HG03469 (cell line): ENCODE measurements around the gene TTC27.
"Not testable (repeated sequence)": the region's sequence is repeated elsewhere in the genome, so short reads cannot be mapped to it uniquely, and the experiment has no call there.

ENCODE experiments used
- ATAC-seq: cut with Tn5 transposase; IDR thresholded peaks from one replicate; pipeline ENCODE4 v1.9.1; 2021; ENCODE audit warnings: mild to moderate bottlenecking, moderate library complexity, moderate number of reproducible peaks; ENCODE audit not compliant: unreplicated experiment

The TTC27 gene

DNA sequence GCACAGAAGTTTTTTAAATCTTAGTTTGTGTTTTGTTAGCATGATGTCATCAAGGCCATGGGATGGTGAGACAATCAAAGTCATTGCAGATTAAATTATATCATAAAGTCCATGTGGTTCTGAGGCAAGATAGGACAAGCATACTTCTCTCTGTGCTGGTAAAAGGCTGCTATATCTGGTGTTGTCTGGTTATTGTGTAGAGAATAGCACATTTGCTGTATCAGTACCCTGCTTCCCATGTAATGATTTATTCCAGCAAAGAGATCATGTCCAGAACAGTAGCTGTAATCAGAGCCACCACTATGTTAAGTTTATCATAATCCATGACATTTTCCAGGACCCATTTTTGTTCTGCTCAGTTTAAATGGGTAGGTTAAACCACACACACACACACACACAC lies 123.0 kb downstream of the TTC27 start:
- ATAC-seq = no peak

DNA sequence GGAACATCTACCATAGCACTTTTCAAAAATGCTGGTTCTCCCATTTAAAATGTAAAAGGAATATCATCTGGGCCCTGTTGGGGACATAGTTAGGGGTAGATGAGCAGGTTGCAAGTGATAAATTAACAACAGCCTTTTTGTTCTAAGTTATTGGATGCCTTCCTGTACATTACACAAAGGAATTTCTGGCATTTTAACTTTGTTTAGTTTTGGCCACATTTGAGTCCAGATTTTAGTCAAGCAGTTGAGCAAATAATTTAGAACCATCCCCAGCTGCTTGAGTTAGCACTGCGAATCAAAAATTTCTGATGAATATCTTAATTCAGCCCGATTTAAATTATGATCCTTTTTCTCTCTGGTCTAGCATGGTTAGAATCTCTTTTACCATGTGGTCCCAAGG lies 124.4 kb downstream of the TTC27 start:
- ATAC-seq = no peak

DNA sequence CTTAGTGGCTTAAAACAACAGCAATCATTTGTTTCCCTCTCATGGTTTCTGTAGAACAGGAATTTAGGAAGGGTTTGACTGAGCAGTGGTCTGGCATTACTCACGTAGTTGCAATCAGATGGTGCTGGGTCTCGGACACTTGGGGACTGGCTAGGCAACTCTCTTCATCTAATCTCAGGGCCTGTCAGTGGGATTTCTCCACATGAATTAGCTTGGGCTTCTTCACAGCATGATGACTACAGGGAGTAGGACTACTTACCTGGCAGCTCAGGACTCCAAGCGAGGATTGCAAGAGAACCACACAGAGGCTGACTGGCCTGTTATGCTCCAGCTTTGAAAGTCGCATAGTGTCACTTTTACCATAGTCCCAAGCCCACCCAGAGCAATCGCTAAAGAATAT lies 125.1 kb downstream of the TTC27 start:
- no peak for ATAC-seq

DNA sequence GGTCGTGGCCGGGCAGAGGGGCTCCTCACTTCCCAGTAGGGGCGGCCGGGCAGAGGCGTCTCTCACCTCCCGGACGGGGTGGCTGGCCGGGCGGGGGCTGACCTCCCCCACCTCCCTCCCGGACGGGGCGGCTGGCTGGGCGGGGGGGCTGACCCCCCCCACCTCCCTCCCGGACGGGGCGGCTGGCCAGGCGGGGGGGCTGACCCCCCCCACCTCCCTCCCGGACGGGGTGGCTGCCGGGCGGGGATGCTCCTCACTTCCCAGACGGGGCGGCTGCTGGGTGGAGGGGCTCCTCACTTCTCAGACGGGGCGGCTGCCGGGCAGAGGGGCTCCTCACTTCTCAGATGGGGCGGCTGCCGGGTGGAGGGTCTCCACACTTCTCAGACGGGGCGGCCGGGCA lies 126.8 kb downstream of the TTC27 start:
- ATAC-seq = not testable (repeated sequence)

DNA sequence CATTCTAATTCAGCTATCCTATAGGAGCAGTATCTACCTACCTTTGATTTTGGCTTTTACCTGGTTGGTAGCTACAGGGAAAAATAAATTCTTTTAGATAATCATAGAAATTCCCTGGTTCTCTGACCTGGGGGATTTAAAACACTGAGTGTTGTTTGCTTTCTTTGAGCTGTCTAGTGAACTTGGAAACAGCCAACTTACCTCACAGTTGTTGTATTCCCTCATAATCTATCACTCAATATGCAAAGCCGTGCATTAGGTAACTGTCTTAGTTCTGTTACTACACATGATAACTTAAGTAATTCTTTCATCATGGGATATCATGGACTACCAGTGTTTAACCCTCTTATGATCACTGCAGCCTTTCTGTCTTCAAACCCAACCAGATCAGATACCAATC lies 127.8 kb downstream of the TTC27 start:
- ATAC-seq = no peak

DNA sequence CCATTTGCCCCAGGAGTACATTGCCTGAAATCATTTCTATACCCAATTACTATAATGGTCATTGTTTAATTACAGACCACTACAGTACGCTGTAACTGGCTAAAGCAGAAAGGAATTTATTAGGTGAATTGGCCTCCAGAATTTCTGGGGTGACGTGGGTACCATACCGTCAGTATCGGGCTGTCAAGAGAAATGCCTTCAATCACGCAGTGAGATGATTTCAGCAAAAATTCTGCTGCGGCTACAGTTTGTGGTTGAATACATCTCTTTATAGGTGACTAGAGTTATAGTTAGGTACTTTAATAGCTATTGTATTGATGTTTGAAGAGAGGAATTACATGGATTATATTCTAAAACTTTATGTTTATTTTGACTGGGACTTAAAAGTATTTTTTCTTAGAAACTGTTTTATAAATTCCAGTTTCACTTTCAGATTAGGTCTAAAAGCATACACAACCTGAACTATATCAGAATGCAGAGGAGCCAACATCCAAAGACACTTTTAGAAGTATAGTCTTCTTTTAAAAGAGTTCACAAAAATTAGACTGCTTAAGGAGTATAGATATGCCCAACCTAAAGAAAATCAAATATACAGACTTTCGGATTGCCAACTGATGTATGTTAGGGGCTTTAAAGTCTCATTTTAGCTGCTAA lies 128.4 kb downstream of the TTC27 start:
- no peak for ATAC-seq

DNA sequence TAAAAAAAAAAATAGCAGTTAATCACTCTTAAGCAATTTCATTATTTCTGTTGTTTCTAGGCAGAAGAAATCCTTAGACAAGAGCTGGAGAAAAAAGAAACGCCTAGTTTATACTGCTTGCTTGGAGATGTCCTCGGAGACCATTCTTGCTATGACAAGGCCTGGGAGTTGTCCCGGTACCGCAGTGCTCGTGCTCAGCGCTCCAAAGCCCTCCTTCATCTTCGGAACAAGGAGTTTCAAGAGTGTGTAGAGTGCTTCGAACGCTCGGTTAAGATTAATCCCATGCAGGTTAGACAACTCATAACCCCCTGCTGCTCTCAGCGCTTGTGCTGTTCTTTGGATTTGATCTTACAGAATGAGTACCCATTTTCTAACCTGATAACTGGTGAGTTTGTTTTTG lies 130.4 kb downstream of the TTC27 start:
- ATAC-seq = no peak

DNA sequence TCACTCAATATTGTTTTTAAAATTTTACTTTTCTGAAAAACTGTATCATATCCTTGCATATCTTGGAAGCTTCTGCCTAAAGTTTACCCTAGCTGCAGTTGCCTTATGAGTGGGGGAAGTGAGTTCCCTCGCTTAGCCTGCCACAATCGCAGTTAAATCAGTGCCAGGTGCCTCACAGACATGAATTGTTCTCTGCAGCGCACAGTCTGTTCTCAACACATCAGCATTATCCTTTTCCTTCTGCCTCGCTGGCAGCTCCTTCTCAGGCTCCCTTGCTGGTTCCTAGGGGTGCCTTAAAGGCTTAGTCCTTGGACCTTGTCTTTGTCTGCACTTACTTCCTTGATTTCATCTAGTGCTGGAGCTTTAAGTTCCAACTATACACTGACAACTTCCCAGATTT lies 132.8 kb downstream of the TTC27 start:
- no peak for ATAC-seq

DNA sequence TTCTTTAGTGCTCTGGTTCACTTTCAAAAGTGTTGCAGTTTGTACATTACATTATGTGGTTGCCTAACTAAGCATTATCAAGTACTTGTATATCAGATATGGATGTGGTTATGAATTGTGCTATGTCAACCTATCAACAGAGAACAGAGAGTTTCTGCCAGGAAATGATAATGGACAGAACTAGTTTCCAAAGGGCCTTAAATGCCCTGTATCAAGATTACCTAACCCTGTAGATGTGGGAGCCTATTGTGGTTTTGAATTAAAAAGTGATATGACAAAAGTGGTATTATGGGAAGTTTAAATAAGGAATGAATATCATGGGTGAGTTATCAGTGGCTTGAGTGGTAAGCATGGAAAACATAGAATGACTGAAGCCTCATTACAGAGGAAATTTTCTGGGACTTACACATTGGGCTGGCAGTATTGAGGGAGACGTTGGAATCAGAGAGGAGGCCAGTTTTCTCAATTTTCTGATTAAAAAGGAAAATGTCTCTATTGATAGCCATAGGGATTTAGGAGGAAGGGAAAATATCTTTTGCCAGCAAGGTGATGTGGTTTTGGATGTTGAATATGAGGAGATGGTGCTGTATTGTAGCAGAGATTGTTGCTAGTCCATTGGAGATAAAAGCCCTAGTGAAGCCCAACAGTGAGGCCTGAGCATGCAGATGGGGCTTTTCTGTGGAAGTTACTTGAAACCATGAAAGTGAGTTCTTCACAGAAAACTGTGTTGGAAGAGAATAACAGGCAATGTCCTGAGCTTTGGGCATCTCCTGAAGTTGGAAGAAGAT lies 140.7 kb downstream of the TTC27 start:
- ATAC-seq = no peak

DNA sequence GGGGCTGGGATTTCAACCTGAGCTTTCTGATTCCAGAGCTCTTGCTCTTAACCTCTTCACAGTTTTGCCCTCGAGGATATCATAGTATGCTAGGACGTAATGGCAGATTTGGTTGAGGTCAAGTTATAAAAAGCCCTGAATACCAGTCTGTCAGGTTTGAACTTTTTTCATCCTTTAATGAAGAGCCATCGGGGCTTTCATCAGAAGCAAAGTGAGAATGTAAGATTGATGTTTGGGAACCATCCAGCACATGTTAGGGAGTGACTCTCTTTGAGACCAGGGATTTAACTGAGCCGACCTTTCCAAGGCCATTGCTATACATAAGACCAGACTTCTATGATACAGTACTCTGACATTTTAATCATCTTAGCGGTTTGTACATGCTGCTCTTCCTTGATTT lies 142.5 kb downstream of the TTC27 start:
- no peak for ATAC-seq

DNA sequence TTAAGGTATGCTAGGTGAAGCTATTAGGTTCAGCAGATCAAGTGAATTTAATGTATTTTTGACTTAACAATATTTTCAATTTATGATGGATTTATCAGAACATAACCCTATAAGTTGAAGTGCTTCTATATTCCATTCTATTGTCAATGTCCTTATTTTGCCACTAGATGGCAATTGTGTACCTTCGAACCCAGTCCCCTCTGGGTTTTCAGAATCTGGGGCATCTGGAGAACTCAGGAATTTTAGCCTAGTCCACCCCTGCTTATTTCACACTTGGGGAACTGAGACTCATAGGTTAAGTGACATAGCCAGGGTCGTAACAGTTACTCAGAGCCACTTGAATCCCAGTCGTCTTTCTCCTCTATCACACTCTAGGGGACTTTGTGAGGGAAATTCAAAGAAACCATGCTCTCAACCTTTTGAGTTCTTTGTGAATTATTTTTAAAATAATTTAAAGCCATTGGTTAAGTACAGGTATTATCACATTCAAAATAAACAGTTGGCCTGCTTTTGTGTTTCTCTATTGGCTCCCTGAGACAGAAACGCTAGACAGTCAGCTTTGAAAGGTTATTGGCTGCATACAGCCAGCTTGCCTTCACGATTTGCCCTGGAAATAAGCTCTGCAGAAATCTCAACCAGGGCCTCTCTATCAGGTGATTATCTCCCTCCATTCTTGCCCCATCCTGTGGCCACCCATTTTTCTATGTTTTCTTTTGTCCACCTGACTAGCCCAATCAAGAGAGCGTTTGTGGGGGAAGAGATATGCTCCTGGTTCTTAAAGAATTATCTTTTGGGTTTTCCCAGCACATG lies 145.0 kb downstream of the TTC27 start:
- no peak for ATAC-seq

DNA sequence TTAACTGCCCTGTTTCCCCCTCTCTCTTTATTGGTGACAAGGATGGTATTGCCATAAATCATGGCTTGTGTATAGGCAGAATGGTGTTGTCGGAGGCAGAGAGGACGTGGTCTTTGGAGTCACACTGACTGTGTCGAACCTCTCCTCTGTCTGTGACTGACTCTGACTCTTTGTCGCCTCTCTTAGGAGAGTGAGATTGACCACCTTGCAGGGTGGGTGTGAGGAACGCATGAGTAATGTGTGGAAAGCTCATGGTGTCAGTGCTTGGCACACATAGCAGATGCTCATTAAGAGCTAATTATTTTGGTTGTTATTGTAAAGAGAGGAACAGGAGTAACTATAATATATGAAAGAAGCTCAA lies 145.6 kb downstream of the TTC27 start:
- ATAC-seq = no peak

DNA sequence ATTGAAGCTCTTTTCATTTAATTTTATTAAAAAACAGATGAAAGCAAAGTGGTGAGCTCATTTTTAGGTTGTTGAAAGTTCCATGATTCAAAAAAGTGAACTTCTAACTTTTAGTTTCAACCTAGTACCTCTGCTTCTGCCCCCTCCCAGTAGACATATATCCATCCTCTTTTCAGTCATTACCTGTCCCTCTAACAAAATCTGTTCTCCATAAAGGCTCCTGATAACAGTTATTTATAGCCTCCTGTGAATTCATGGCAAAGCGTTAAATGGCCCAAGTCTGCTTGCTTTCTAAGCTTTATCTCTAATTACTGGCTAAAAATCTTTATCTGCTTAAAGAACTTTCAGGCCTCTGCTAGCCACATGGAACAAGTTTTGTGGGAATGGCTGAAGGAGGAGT lies 148.1 kb downstream of the TTC27 start:
- ATAC-seq = no peak

DNA sequence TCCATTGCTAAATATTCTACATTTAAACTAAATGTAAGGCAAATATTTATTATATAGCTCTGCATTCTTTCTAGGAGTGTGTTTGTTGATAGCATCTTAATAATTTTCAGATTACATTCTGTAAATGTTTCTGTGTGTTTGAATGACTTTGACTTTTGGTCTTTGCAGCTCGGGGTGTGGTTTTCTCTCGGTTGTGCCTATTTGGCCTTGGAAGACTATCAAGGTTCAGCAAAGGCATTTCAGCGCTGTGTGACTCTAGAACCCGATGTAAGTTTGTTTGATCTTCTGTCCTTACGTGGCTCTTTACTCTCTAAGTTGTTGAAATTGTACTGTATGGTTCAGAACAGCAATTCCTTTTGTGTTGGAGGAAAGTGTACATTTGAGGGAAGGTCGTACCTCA lies 149.9 kb downstream of the TTC27 start:
- no peak for ATAC-seq

DNA sequence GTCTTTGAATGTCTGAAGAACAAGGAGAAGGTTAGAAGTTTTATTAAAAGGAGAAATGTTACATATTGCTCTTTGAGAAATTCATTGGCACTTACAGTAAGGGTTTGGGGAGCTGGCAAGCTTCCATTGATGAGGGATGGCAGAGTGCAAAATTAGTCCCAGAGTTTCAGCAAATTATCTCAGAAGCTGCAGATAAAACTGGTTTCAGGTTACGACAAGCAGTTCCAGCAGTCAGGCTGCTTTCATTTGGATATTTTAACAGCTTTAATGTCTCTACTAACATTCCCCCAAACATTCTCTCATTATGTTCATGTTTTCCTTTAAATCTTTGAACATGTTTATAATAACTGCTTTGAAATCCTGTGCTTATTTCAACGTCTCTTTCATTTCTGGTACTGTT lies 153.1 kb downstream of the TTC27 start:
- no peak for ATAC-seq

DNA sequence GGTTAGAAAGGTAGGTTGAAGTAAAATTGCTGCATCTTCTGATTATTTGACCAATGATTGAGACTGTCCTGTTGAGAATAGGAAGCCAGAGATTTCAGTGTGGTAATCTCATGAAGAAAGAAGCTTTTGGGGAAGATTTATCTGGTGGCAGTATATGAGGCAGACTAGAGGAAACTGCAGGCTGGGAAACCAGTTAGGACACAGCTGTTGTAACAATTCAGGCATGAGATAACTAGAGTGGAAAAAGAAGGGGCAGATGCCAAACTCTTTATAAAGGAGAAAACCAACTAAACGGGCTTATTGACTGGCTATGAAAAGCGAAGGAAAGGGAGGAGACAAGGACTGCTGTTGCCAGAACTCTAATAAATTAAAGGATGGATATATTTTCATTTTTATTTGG lies 155.6 kb downstream of the TTC27 start:
- ATAC-seq = no peak

DNA sequence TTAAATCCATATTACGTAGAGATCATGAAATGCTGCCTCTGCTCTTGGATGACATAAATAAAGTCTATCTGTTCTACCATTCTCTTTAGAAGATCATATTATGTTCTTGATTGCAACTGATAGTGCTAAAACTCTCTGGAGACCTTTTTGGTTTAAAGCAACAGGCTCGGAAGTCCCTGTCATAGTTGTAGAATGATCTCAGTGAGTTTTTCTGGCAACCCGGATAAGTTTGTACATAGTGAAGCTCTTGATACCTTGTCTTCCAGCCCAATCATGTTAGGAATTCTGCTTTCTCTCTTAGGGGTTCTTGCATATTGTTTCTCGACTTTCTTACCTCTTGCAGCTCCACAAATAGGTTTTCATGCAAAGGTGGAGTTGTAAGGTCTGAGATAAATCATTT lies 156.1 kb downstream of the TTC27 start:
- no peak for ATAC-seq

DNA sequence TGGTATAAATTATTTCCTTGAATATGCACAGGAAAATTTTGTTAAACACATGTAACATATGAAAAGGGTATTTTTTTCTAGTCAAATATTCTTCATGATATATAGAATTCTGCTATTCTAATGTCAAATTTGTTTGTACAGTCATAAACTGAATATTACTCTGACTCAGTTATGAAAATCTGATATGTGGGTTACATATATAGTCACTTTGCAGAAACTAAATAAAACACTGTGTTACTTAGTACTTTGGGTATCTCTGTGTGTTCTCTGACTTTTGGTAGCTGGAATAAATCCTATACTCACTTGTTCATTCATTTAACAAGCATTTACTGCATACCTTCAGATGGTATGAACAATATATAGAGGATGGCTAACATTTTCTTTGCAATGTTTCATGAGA lies 159.4 kb downstream of the TTC27 start:
- no peak for ATAC-seq

DNA sequence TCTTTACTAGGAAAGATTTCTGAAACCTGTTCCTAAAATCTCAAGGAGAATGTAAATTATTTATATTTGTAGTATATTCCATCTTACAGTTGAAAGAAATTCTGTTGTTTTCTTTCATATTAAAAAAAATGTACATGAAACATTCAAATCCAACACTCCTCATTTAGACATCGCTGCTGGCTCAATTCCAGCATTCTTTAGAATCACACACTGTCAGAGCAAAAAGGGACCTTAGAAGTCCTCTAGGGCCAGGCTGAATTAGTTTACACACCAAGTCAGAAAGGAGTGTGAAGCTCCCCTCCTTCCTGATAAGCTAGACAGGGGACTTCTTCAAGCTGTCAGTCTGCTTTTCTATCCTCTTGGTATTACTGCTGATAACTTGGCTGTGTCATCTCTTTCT lies 160.3 kb downstream of the TTC27 start:
- ATAC-seq = no peak

DNA sequence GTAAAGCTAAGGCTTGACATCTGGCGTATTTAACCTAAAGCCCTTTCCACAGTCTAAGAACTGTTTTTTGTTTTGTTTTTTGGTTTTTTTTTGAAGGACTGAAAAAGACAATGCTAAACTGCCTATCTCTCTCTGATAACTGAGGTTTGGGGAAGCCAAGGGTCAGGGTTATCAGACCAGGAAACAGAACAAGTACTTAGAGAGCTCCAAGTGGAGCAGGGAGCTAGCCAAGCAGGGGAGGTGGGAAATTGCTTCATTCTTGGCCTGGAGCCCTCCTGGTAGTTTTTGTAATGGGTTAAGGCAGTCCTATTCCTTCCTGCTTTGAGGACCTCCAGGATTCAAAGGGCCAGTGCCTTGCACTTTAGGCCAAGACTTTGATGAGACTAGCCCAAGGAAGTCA lies 164.6 kb downstream of the TTC27 start:
- ATAC-seq = no peak

DNA sequence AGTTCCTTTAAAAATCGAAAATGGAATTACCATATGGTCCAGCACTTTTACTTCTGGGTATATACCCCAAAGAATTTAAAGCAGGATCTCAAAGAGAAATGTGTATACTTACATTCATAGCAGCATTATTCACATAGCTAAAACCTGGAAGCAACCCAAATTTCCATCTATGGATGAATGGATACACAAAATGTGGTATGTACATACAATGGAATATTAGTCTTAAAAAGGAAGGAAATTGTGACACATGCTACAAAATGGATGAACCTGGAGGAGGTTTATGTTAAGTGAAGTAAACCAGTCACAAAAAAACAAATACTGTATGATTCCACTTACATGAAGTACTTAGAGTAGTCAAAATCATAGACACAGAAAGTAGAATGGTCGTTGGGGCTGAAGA lies 171.0 kb downstream of the TTC27 start:
- ATAC-seq = no peak

DNA sequence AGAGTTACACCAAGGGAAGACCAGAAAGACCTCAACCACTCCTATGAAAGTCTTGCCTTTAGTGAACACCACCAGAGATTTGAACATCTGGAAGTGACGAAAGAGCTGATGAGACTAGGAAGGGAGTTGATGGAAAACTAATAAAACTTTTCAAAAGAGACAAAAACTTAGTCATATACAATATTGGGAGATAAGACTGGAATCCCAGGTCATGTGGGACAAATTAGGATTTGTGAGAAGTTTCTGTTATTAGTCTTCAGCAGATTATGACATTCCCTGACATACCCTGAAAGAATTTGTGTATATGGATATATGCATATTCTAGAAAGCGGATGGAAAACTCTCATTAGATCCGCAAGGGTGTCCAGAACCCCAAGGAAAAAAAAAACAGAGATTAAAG lies 173.9 kb downstream of the TTC27 start:
- no peak for ATAC-seq
